HUES48 (cell line): ENCODE data around the gene GSTM4.
"Not testable (repeated sequence)": the region's sequence is repeated elsewhere in the genome, so short reads cannot be mapped to it uniquely, and the experiment has no call there.

ENCODE experiments used
- H3K27ac ChIP-seq: one replicate; pipeline ENCODE4 v1.7.0; 2013; ENCODE audit warnings: low read depth, low read length, inconsistent platforms
- H3K27me3 ChIP-seq: 2 replicates; pipeline ENCODE4 v1.6.1; 2013; ENCODE audit warnings: mild to moderate bottlenecking, low read length; ENCODE audit not compliant: control insufficient read depth, insufficient read depth
- H3K36me3 ChIP-seq: 2 replicates; pipeline ENCODE4 v1.6.1; 2013; ENCODE audit warnings: low read length; ENCODE audit not compliant: control insufficient read depth, insufficient read depth
- H3K4me1 ChIP-seq: 2 replicates; pipeline ENCODE4 v1.6.1; 2013; ENCODE audit warnings: mild to moderate bottlenecking, low read length; ENCODE audit not compliant: control insufficient read depth, insufficient read depth
- H3K4me3 ChIP-seq: 2 replicates; pipeline ENCODE4 v1.5.1; 2013; ENCODE audit warnings: mild to moderate bottlenecking, low read depth, low read length
- H3K9ac ChIP-seq: 2 replicates; pipeline ENCODE4 v1.6.1; 2013; ENCODE audit warnings: mild to moderate bottlenecking, low read depth, low read length, moderate library complexity
- H3K9me3 ChIP-seq: 2 replicates; pipeline ENCODE4 v1.6.1; 2013; ENCODE audit warnings: low read length; ENCODE audit not compliant: control insufficient read depth, insufficient read depth

Gene GSTM4

DNA sequence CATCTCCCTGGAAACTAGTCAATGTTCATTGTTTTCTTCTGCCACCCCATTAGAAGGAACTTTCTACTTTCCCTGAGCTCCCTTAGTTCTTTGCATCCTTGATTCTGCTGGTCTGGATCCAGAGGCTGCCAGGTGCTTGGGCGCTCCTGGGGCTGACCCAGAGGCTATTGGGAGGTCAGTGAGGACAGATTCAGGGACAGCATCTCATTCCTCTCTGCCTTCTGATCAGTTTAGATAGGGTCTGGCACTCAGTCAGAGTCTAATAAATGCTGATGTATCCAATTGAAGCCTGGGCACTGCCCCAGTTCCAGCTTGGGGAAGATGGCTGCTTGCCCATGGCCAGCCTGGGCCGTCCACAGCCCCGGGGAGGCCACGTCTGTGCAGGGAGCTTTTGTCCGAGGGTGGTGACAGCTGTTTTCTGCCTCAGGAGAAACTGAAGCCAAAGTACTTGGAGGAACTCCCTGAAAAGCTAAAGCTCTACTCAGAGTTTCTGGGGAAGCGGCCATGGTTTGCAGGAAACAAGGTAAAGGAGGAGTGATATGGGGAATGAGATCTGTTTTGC is 34.0 kb downstream of the GSTM4 start:
- H3K4me1 ChIP-seq, result no peaks in the 10 kb centered on the region
- no peak overlapping the region for H3K9ac ChIP-seq
- H3K27me3 ChIP-seq, result no peaks in the 10 kb centered on the region
- H3K36me3 ChIP-seq, result no peaks in the 10 kb centered on the region
- H3K4me3 ChIP-seq, result no peak overlapping the region
- no peak overlapping the region for H3K27ac ChIP-seq
- no peaks in the 10 kb centered on the region for H3K9me3 ChIP-seq

GRCh38 chr1:109691759-109692158 is 35.9 kb downstream of the GSTM4 start:
- Histone ChIP-seq H3K36me3 (no peaks in the 10 kb centered on the region), H3K27me3 (no peaks in the 10 kb centered on the region), H3K9me3 (no peaks in the 10 kb centered on the region), H3K4me1 (no peaks in the 10 kb centered on the region), H3K27ac (no peak overlapping the region), H3K4me3 (no peak overlapping the region), H3K9ac (no peak overlapping the region)

DNA sequence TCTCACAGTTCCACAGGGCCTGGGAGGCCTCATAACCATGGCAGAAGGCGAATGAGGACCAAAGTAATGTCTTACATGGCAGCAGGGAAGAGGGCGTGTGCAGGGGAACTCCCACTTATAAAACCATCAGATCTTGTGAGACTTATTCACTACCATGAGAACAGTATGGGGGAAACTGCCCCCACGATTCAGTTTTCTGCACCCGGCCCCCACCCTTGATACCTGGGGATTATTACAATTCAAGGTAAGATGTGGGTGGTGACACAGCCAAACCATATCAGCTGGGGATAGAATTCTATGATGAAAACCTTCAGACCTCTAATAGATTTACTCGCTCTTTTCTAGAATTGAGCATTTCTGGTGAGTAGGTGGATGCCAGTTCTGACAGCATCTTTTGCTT is 38.5 kb downstream of the GSTM4 start:
- H3K36me3 ChIP-seq, H3K4me3 ChIP-seq, H3K9me3 ChIP-seq, H3K27me3 ChIP-seq, H3K4me1 ChIP-seq, H3K27ac ChIP-seq, H3K9ac ChIP-seq: not testable (repeated sequence)

- not testable (repeated sequence) for H3K4me3 ChIP-seq, H3K27me3 ChIP-seq, H3K4me1 ChIP-seq, H3K36me3 ChIP-seq, H3K27ac ChIP-seq, H3K9me3 ChIP-seq, H3K9ac ChIP-seq
Measured at GRCh38 chr1:109695138-109695537, 39.2 kb downstream of the GSTM4 start.

- Histone ChIP-seq H3K9ac (no peak overlapping the region), H3K9me3 (no peaks in the 10 kb centered on the region), H3K36me3 (no peaks in the 10 kb centered on the region), H3K27ac (no peak overlapping the region), H3K4me3 (no peak overlapping the region), H3K27me3 (no peaks in the 10 kb centered on the region), H3K4me1 (no peaks in the 10 kb centered on the region)
Measured at GRCh38 chr1:109697066-109697465, 41.2 kb downstream of the GSTM4 start.

GRCh38 chr1:109697861-109698260 is 42.0 kb downstream of the GSTM4 start:
- H3K9ac ChIP-seq, H3K27me3 ChIP-seq, H3K27ac ChIP-seq, H3K4me3 ChIP-seq, H3K9me3 ChIP-seq, H3K36me3 ChIP-seq, H3K4me1 ChIP-seq: not testable (repeated sequence)

- H3K9me3 ChIP-seq, H3K4me3 ChIP-seq, H3K36me3 ChIP-seq, H3K9ac ChIP-seq, H3K27ac ChIP-seq, H3K27me3 ChIP-seq, H3K4me1 ChIP-seq: not testable (repeated sequence)
Measured at GRCh38 chr1:109702940-109703339, 47.0 kb downstream of the GSTM4 start.

DNA sequence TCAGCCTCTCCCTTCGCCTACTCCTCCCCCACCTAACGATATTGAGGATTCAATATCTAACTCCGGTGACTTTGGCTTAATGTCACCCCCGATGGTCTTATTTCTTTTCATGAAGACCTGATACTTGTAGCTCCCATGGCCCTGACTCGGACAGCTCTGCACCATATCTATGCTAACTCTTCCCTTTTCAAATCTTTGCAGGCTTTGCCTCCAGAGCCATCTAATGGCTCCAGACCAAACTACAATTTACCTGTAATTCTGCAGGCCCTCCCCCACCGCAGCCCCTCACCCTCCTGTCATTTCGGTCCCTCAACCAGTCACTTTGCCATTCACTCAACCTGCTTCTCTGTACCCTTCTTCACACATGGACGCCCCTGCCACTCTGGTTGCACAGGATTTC is 48.3 kb downstream of the GSTM4 start:
- H3K27me3 ChIP-seq, result no peaks in the 10 kb centered on the region
- H3K9me3 ChIP-seq, result peaks cover 3% of the 10 kb centered on the region; the same call in 1 of the 2 replicates
- H3K4me1 ChIP-seq, result no peaks in the 10 kb centered on the region
- no peak overlapping the region for H3K9ac ChIP-seq
- H3K36me3 ChIP-seq, result no peaks in the 10 kb centered on the region
- H3K4me3 ChIP-seq, result no peak overlapping the region
- no peak overlapping the region for H3K27ac ChIP-seq

DNA sequence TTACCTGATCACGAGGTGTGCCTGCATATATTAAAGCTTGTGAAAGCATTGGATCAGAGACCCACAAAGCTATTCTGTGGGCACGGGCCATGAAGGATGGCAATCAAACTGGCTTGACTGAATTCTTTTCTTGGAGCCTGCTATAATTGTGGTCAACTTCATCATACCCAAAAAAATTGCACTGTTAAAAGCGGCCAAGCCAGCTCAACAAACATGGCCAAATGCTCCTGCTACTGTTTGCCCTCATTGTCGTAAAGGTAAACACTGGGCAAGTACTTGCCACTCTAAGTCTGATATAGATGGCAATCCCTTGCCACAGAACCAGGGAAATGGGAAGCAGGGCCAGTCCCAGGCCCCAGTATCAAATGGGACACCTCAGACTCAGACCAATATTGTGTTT is 49.5 kb downstream of the GSTM4 start:
- Histone ChIP-seq H3K4me3 (no peak overlapping the region), H3K9me3 (peaks cover 3% of the 10 kb centered on the region; the same call in 1 of the 2 replicates), H3K4me1 (no peaks in the 10 kb centered on the region), H3K9ac (no peak overlapping the region), H3K27me3 (no peaks in the 10 kb centered on the region), H3K36me3 (no peaks in the 10 kb centered on the region), H3K27ac (no peak overlapping the region)

- H3K4me3 ChIP-seq, H3K36me3 ChIP-seq, H3K9me3 ChIP-seq, H3K9ac ChIP-seq, H3K27me3 ChIP-seq, H3K4me1 ChIP-seq, H3K27ac ChIP-seq: not testable (repeated sequence)
Measured at GRCh38 chr1:109708949-109709348, 53.0 kb downstream of the GSTM4 start.

- H3K9me3 ChIP-seq, H3K27ac ChIP-seq: not testable (repeated sequence)
Measured at GRCh38 chr1:109709822-109710221, 53.9 kb downstream of the GSTM4 start.

More at GRCh38 chr1:109709822-109710221, 53.9 kb downstream of the GSTM4 start:
- H3K4me1 ChIP-seq, H3K27me3 ChIP-seq, H3K36me3 ChIP-seq, H3K9ac ChIP-seq, H3K4me3 ChIP-seq: not testable (repeated sequence)
